GM12878 (cell line): ENCODE measurements around the gene AP2B1. TPM values are rescaled to one million over a fixed set of nuclear protein-coding genes. Genes with fewer than 3 reads are reported as not detected.

Experiments used
- ATF2 ChIP-seq: IDR thresholded peaks from 2 replicates; pipeline ENCODE4 v1.6.1; 2012; ENCODE audit warnings: low read length, inconsistent platforms
- BACH1 ChIP-seq: fragments of 450-650 bp; IDR thresholded peaks from 2 replicates; pipeline ENCODE4 v1.6.1; 2017; ENCODE audit warnings: mild to moderate bottlenecking, borderline replicate concordance
- BCLAF1 ChIP-seq: fragments of 450-650 bp; IDR thresholded peaks from 2 replicates; pipeline ENCODE4 v1.6.1; 2017; ENCODE audit warnings: antibody characterized with exemption, mild to moderate bottlenecking, moderate library complexity
- BRCA1 ChIP-seq: IDR thresholded peaks from 2 replicates; pipeline ENCODE4 v1.6.1; 2011; ENCODE audit warnings: low read depth, low read length, improper control_type of control experiment
- CREB1 ChIP-seq: IDR thresholded peaks from 2 replicates; pipeline ENCODE4 v1.6.1; 2012; ENCODE audit warnings: low read depth, mild to moderate bottlenecking, inconsistent platforms
- CTCF ChIP-seq, 3 experiments: IDR thresholded peaks in 2 of 3; conservative IDR thresholded peaks in 1 of 3; 2 replicates each; pipeline ENCODE4 v1.5.1; 2011; ENCODE audit warnings: low read depth in 3 of 3, low read length in 3 of 3, mild to moderate bottlenecking in 3 of 3, control low read depth in 2 of 3, moderate library complexity in 2 of 3, inconsistent platforms in 1 of 3, mixed read lengths in 1 of 3; ENCODE audit not compliant: control insufficient read depth in 2 of 3, insufficient read depth in 1 of 3; ENCODE audit errors: extremely low read depth in 1 of 3
- ETV6 ChIP-seq, 2 experiments: fragments of 450-650 bp in 1 of 2; IDR thresholded peaks in 1 of 2; conservative IDR thresholded peaks in 1 of 2; 2 replicates each; pipeline ENCODE4 v1.6.1; 2014; ENCODE audit warnings: antibody characterized with exemption in 1 of 2, borderline replicate concordance in 1 of 2, low read depth in 1 of 2, mild to moderate bottlenecking in 1 of 2, moderate library complexity in 1 of 2
- EZH2 ChIP-seq: IDR thresholded peaks from 2 replicates; pipeline ENCODE4 v1.6.1; 2012; ENCODE audit warnings: low read depth, mild to moderate bottlenecking, control low read depth, inconsistent platforms, low read length, borderline replicate concordance; ENCODE audit not compliant: control insufficient read depth
- FOS ChIP-seq: IDR thresholded peaks from 3 replicates; pipeline ENCODE4 v1.6.1; 2011; ENCODE audit warnings: borderline replicate concordance; ENCODE audit not compliant: insufficient read length; ENCODE audit errors: extremely low read depth
- GABPA ChIP-seq: IDR thresholded peaks from 2 replicates; pipeline ENCODE4 v1.6.1; 2014; ENCODE audit warnings: antibody characterized with exemption, low read depth, mild to moderate bottlenecking, inconsistent platforms
- HCFC1 ChIP-seq: fragments of 150-350 bp; IDR thresholded peaks from 2 replicates; pipeline ENCODE4 v1.6.1; 2014; ENCODE audit warnings: low read length
- HDGF ChIP-seq: fragments of 450-650 bp; IDR thresholded peaks from 2 replicates; pipeline ENCODE4 v1.6.1; 2016; ENCODE audit warnings: antibody characterized with exemption
- NRF1 ChIP-seq: conservative IDR thresholded peaks from 2 replicates; pipeline ENCODE4 v1.6.1; 2011; ENCODE audit warnings: mild to moderate bottlenecking, low read depth, low read length, improper control_type of control experiment
- PKNOX1 ChIP-seq: fragments of 450-650 bp; IDR thresholded peaks from 2 replicates; pipeline ENCODE4 v1.6.1; 2016; ENCODE audit warnings: mild to moderate bottlenecking
- POLR2AphosphoS5 ChIP-seq: IDR thresholded peaks from 2 replicates; pipeline ENCODE4 v1.6.1; 2011; ENCODE audit warnings: mild to moderate bottlenecking, low read length, inconsistent platforms
- RELB ChIP-seq: fragments of 450-650 bp; IDR thresholded peaks from 2 replicates; pipeline ENCODE4 v1.6.1; 2017; ENCODE audit warnings: low read depth, mild to moderate bottlenecking, moderate library complexity
- RUNX3 ChIP-seq: IDR thresholded peaks from 2 replicates; pipeline ENCODE4 v1.6.1; 2012; ENCODE audit warnings: low read length, inconsistent platforms
- SREBF2 ChIP-seq: IDR thresholded peaks from 2 replicates; pipeline ENCODE4 v1.6.1; 2012; ENCODE audit warnings: mild to moderate bottlenecking, low read length
- TARDBP ChIP-seq: IDR thresholded peaks from 2 replicates; pipeline ENCODE4 v1.6.1; 2016; ENCODE audit warnings: borderline replicate concordance
- TCF12 ChIP-seq: IDR thresholded peaks from 2 replicates; pipeline ENCODE4 v1.6.1; 2011; ENCODE audit warnings: low read depth, mild to moderate bottlenecking, low read length
- WRNIP1 ChIP-seq: IDR thresholded peaks from 2 replicates; pipeline ENCODE4 v1.6.1; 2011; ENCODE audit warnings: low read depth, low read length, improper control_type of control experiment, borderline replicate concordance
- YBX1 ChIP-seq: fragments of 450-650 bp; IDR thresholded peaks from 2 replicates; pipeline ENCODE4 v1.6.1; 2016; ENCODE audit warnings: antibody characterized with exemption
- YY1 ChIP-seq: IDR thresholded peaks from 2 replicates; pipeline ENCODE4 v1.6.1; 2011; ENCODE audit warnings: low read depth, mild to moderate bottlenecking, low read length
- polyA plus RNA-seq, 11 experiments: library from polyadenylated mRNA; depleted of rRNA in 4 of 11; unstranded in 6 of 11; stranded (reverse) in 5 of 11; fragments of >200 nt; fragmentation: Nextera tagmentation in 4 of 11; fragmentation: Illumina TruSeq in 1 of 11; extraction: Ambion mirVana in 4 of 11; extraction: Trizol in 1 of 11; gene quantifications; 1 replicate in 1 of 11; 2 replicates in 10 of 11; pipeline versions ENCODE4 v1.2.1 to v1.2.3, GENCODE V29; 2011 to 2016; ENCODE audit warnings: inconsistent platforms in 2 of 11, missing spikeins in 2 of 11, low read depth in 1 of 11
- total RNA-seq, 4 experiments: library from RNA; depleted of rRNA in 3 of 4; stranded (reverse); fragments of >200 nt in 3 of 4; fragmentation: Illumina TruSeq in 1 of 4; extraction: Trizol in 1 of 4; gene quantifications; 2 replicates each; pipeline versions ENCODE4 v1.2.1 to v1.2.3, GENCODE V29; 2013 to 2021

AP2B1 gene
- total and polyA plus RNA-seq, 10 of the 15 experiments (the other 5 are each of a cell fraction or from before 2014, with no cell fraction given): 18.6 to 112 (median 53.9) TPM

GRCh38 chr17:35537601-35538141, 49.5 kb upstream of the AP2B1 start, which contains the start of gene SLFN12L (continued):
- no peak for TF ChIP-seq RELB
- no peak for TF ChIP-seq CTCF (IDR thresholded peaks at IDR 0.05 in 2 of 3, conservative IDR thresholded peaks at IDR 0.05 in 1 of 3; ENCODE audit: control insufficient read depth in 2 of 3, extremely low read depth in 1 of 3, insufficient read depth in 1 of 3, low read depth in 3 of 3, low read length in 3 of 3)
- TF ChIP-seq YY1: peak; percentile 28; the same call in 1 of the 2 replicates
- no peak for TF ChIP-seq TCF12
- TF ChIP-seq CREB1: no peak
- TF ChIP-seq TARDBP: no peak
- no peak for TF ChIP-seq BCLAF1
- TF ChIP-seq WRNIP1: no peak
- peak; percentile 44 for TF ChIP-seq RUNX3
- no peak for TF ChIP-seq ATF2
- peak; percentile 54; the same call in 1 of the 2 replicates for TF ChIP-seq PKNOX1
- TF ChIP-seq HCFC1: no peak
- TF ChIP-seq BACH1: no peak
- no peak for TF ChIP-seq NRF1
- peak in 1 of 2 experiments; percentile 25; a peak in 1 of 4 replicates for TF ChIP-seq ETV6 (conservative IDR thresholded peaks at IDR 0.05 in 1 of 2, IDR thresholded peaks at IDR 0.05 in 1 of 2; ENCODE audit: borderline replicate concordance in 1 of 2, low read depth in 1 of 2)
- no peak for TF ChIP-seq BRCA1
- TF ChIP-seq YBX1: no peak
- no peak for TF ChIP-seq SREBF2
- TF ChIP-seq GABPA: no peak
- TF ChIP-seq FOS: no peak
- TF ChIP-seq HDGF: no peak
- no peak for TF ChIP-seq EZH2
- TF ChIP-seq POLR2AphosphoS5: no peak
